ENCODE results near the gene SHC1. TPM values are rescaled to one million over a fixed set of nuclear protein-coding genes. Genes with fewer than 3 reads are reported as not detected.

SHC1 gene
- total RNA-seq, 1 experiment from 2014 or later: 885 TPM

- no peak for TF ChIP-seq CTCF (IDR thresholded peaks at IDR 0.05; ENCODE audit: unreplicated experiment)
- DNase-seq (ENCODE audit: unreplicated experiment): no peak
- H3K27me3 Mint-ChIP-seq (ENCODE audit: insufficient read depth, unreplicated experiment): no peaks in the 10 kb centered on the region
- ChIA-PET CTCF (interaction anchor here (1.0 to 4.2 kb wide), 14 partner anchors 12 to 285 kb away, joined by 3 to 45 read pairs (median 11); partner anchors contain the start of genes ADAM15, FLAD1, PMVK and SHC1), POLR2A (interaction anchor here (0.6 to 39.6 kb wide), 7 partner anchors 11 to 146 kb away, joined by 3 to 1917 read pairs (median 18); partner anchors contain the start of genes ADAM15, CKS1B, FLAD1 and LENEP)
- H3K27ac Mint-ChIP-seq (ENCODE audit: low read depth, unreplicated experiment): no peak overlapping the region
- no peaks in the 10 kb centered on the region for H3K9me3 Mint-ChIP-seq (ENCODE audit: unreplicated experiment)
- intact Hi-C loops (cut with micrococcal nuclease): no loop called here
- H3K36me3 Mint-ChIP-seq (ENCODE audit: insufficient read depth, unreplicated experiment): peaks cover 12% of the 10 kb centered on the region
- peak overlapping the region; percentile 88 for H3K4me3 Mint-ChIP-seq (ENCODE audit: unreplicated experiment)
- no TSS peak for BruUV-seq (replicated peaks)
- peaks cover 43% of the 10 kb centered on the region for H3K4me1 Mint-ChIP-seq (ENCODE audit: insufficient read depth, unreplicated experiment)
These were observed 16.0 kb downstream of the SHC1 start for GRCh38 chr1:154954541-154954940.

GRCh38 chr1:154953611-154954038, 16.9 kb downstream of the SHC1 start:
- no TSS peak for BruUV-seq (replicated peaks)
- Mint-ChIP-seq H3K36me3 (ENCODE audit: insufficient read depth, unreplicated experiment) (peaks cover 7% of the 10 kb centered on the region), H3K27me3 (ENCODE audit: insufficient read depth, unreplicated experiment) (no peaks in the 10 kb centered on the region), H3K4me3 (ENCODE audit: unreplicated experiment) (no peak overlapping the region), H3K4me1 (ENCODE audit: insufficient read depth, unreplicated experiment) (peaks cover 43% of the 10 kb centered on the region), H3K27ac (ENCODE audit: low read depth, unreplicated experiment) (no peak overlapping the region), H3K9me3 (ENCODE audit: unreplicated experiment) (no peaks in the 10 kb centered on the region)
- intact Hi-C loops (cut with micrococcal nuclease): no loop called here
- DNase-seq (ENCODE audit: unreplicated experiment): no peak
- TF ChIP-seq CTCF (IDR thresholded peaks at IDR 0.05; ENCODE audit: unreplicated experiment): no peak
- ChIA-PET POLR2A (interaction anchor here (1.2 to 39.6 kb wide), 5 partner anchors 10 to 85 kb away, joined by 3 to 1917 read pairs (median 19); partner anchors contain the start of genes CKS1B, FLAD1, LENEP and PMVK), CTCF (interaction anchor here (0.6 to 4.2 kb wide), 13 partner anchors 13 to 394 kb away, joined by 3 to 45 read pairs (median 6); partner anchors contain the start of genes FLAD1 and PMVK)

GRCh38 chr1:154952664-154953063, 17.9 kb downstream of the SHC1 start:
- DNase-seq (ENCODE audit: unreplicated experiment): no peak
- BruUV-seq (replicated peaks): no TSS peak
- no peak overlapping the region for H3K4me3 Mint-ChIP-seq (ENCODE audit: unreplicated experiment)
- TF ChIP-seq CTCF (IDR thresholded peaks at IDR 0.05; ENCODE audit: unreplicated experiment): no peak
- H3K9me3 Mint-ChIP-seq (ENCODE audit: unreplicated experiment): no peaks in the 10 kb centered on the region
- H3K27me3 Mint-ChIP-seq (ENCODE audit: insufficient read depth, unreplicated experiment): no peaks in the 10 kb centered on the region
- no peak overlapping the region for H3K27ac Mint-ChIP-seq (ENCODE audit: low read depth, unreplicated experiment)
- peaks cover 43% of the 10 kb centered on the region for H3K4me1 Mint-ChIP-seq (ENCODE audit: insufficient read depth, unreplicated experiment)
- POLR2A ChIA-PET: interaction anchor here (1.2 to 39.6 kb wide), 5 partner anchors 9 to 86 kb away, joined by 3 to 1917 read pairs (median 6); partner anchors contain the start of genes CKS1B, FLAD1, LENEP and PMVK
- H3K36me3 Mint-ChIP-seq (ENCODE audit: insufficient read depth, unreplicated experiment): peaks cover 4% of the 10 kb centered on the region
- CTCF ChIA-PET: interaction anchor here (0.6 to 2.6 kb wide), 7 partner anchors 8 to 473 kb away, joined by 3 to 12 read pairs (median 4); partner anchors contain the start of gene PYGO2
- intact Hi-C loops (cut with micrococcal nuclease): no loop called here

- no peak for TF ChIP-seq CTCF (IDR thresholded peaks at IDR 0.05; ENCODE audit: unreplicated experiment)
- peaks cover 6% of the 10 kb centered on the region for H3K36me3 Mint-ChIP-seq (ENCODE audit: insufficient read depth, unreplicated experiment)
- ChIA-PET CTCF (interaction anchor here (0.6 to 2.6 kb wide), 10 partner anchors 9 to 473 kb away, joined by 3 to 6 read pairs (median 4); no protein-coding TSS in a partner anchor), POLR2A (interaction anchor here (1.2 to 39.6 kb wide), 4 partner anchors 8 to 37 kb away, joined by 4 to 1917 read pairs (median 59); partner anchors contain the start of genes CKS1B, FLAD1, LENEP and PMVK)
- H3K4me3 Mint-ChIP-seq (ENCODE audit: unreplicated experiment): no peak overlapping the region
- no peaks in the 10 kb centered on the region for H3K9me3 Mint-ChIP-seq (ENCODE audit: unreplicated experiment)
- intact Hi-C loops (cut with micrococcal nuclease): no loop called here
- peaks cover 38% of the 10 kb centered on the region for H3K4me1 Mint-ChIP-seq (ENCODE audit: insufficient read depth, unreplicated experiment)
- no peak for DNase-seq (ENCODE audit: unreplicated experiment)
- H3K27ac Mint-ChIP-seq (ENCODE audit: low read depth, unreplicated experiment): no peak overlapping the region
- no TSS peak for BruUV-seq (replicated peaks)
- no peaks in the 10 kb centered on the region for H3K27me3 Mint-ChIP-seq (ENCODE audit: insufficient read depth, unreplicated experiment)
These were observed 18.5 kb downstream of the SHC1 start for GRCh38 chr1:154951901-154952657.
